A673 (cell line): ENCODE measurements around the gene SEC31B.

Experiments used
- EZH2 ChIP-seq: fragments of 200-600 bp; sonication (generic); IDR thresholded peaks from 2 replicates; pipeline ENCODE4 v1.6.1; 2017; ENCODE audit warnings: borderline replicate concordance, low read depth, mild to moderate bottlenecking, mixed read lengths, antibody characterized with exemption, low read length; ENCODE audit not compliant: poor library complexity, severe bottlenecking
- TF ChIP-seq, protein P1 (sequence below): fragments of 300-800, 200-600 bp; sonication (generic); conservative IDR thresholded peaks from 2 replicates; pipeline ENCODE4 v1.5.1; 2017; ENCODE audit warnings: low read depth, mild to moderate bottlenecking, antibody characterized with exemption, low read length, moderate library complexity, mixed read lengths

DNA sequence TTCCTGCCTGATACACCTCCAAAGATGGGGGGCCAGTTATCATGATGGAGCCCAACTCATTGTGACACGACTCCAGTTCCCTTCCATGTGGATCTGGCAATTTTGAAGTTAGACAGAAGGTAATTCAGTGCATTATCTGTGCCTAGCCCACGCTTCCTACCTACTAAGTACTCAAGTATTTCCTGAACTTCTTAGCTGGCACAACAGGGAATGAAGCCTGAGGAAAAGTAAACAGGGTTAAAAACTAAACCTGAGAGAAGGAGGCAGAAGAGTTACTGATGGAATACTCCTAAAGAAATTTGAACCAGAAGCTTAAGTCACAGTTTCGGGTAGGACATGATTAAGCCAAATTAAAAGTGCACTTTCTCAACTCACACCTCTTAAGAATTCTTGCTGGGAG lies 1.1 kb upstream of the SEC31B start:
- no peak for TF ChIP-seq EZH2
- TF ChIP-seq, protein P1, sequence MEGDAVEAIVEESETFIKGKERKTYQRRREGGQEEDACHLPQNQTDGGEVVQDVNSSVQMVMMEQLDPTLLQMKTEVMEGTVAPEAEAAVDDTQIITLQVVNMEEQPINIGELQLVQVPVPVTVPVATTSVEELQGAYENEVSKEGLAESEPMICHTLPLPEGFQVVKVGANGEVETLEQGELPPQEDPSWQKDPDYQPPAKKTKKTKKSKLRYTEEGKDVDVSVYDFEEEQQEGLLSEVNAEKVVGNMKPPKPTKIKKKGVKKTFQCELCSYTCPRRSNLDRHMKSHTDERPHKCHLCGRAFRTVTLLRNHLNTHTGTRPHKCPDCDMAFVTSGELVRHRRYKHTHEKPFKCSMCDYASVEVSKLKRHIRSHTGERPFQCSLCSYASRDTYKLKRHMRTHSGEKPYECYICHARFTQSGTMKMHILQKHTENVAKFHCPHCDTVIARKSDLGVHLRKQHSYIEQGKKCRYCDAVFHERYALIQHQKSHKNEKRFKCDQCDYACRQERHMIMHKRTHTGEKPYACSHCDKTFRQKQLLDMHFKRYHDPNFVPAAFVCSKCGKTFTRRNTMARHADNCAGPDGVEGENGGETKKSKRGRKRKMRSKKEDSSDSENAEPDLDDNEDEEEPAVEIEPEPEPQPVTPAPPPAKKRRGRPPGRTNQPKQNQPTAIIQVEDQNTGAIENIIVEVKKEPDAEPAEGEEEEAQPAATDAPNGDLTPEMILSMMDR: no peak
